IMR-90 (cell line): Measurements from ENCODE around the gene PPAT. TPM values are rescaled to one million over a fixed set of nuclear protein-coding genes. Genes with fewer than 3 reads are reported as not detected.

ENCODE experiments used
- ATAC-seq: fragments of 200-7000 bp; cut with Tn5 transposase; 2 replicates; pipeline ENCODE4 v1.9.1; 2020; ENCODE audit warnings: low read depth, mild to moderate bottlenecking, moderate library complexity
- BruUV-seq: library from RNA; stranded (reverse); fragments of 400-500 nt; replicated peaks from 2 replicates; lab custom pipeline; 2021; lab: Mats Ljungman, UMichigan
- CTCF ChIA-PET: fragments of 300-600 bp; formaldehyde crosslinking; extraction: SDS; loops from one replicate; lab custom pipeline; 2021; ENCODE audit warnings: antibody characterized with exemption; lab: Yijun Ruan, JAX
- POLR2A ChIA-PET: fragments of 300-600 bp; sonication (Branson Sonifier 250); formaldehyde crosslinking; loops from one replicate; lab custom pipeline; 2022; ENCODE audit warnings: antibody characterized with exemption; ENCODE audit not compliant: unreplicated experiment; lab: Charles Lee
- DNase-seq: peaks from one replicate; pipeline ENCODE4 v3.0.0; 2013
- H2AFZ ChIP-seq: replicated peaks from 2 replicates; pipeline ENCODE3; 2013; ENCODE audit warnings: low read length, mild to moderate bottlenecking; ENCODE audit not compliant: poor library complexity
- H2AK5ac ChIP-seq: 2 replicates; pipeline ENCODE4 v1.6.1; 2013; ENCODE audit warnings: low read depth, low read length, inconsistent platforms
- H2AK9ac ChIP-seq: replicated peaks from 2 replicates; pipeline ENCODE3; 2013; ENCODE audit warnings: mild to moderate bottlenecking, low read depth, low read length, moderate library complexity; ENCODE audit not compliant: poor library complexity
- H2BK120ac ChIP-seq: 2 replicates; pipeline ENCODE4 v1.6.1; 2013; ENCODE audit warnings: low read depth, low read length, inconsistent platforms
- H2BK15ac ChIP-seq: 3 replicates; pipeline ENCODE4 v1.6.1; 2013; ENCODE audit warnings: low read depth, low read length, inconsistent platforms
- H2BK20ac ChIP-seq: 2 replicates; pipeline ENCODE4 v1.6.1; 2013; ENCODE audit warnings: low read depth, mild to moderate bottlenecking, inconsistent platforms, low read length, moderate library complexity
- H2BK5ac ChIP-seq: 2 replicates; pipeline ENCODE4 v1.6.1; 2013; ENCODE audit warnings: mild to moderate bottlenecking, low read depth, low read length, inconsistent platforms; ENCODE audit not compliant: poor library complexity, severe bottlenecking
- H3K14ac ChIP-seq: replicated peaks from 2 replicates; pipeline ENCODE4 v1.6.1; 2013; ENCODE audit warnings: low read depth, low read length, inconsistent platforms
- H3K18ac ChIP-seq: 2 replicates; pipeline ENCODE4 v1.6.1; 2013; ENCODE audit warnings: low read depth, low read length, control low read depth
- H3K23ac ChIP-seq: 2 replicates; pipeline ENCODE4 v1.6.1; 2013; ENCODE audit warnings: low read depth, low read length, inconsistent platforms
- H3K27ac ChIP-seq: 2 replicates; pipeline ENCODE4 v1.5.1; 2013; ENCODE audit warnings: mild to moderate bottlenecking, control low read depth, low read length; ENCODE audit not compliant: insufficient read depth
- H3K27me3 ChIP-seq: 2 replicates; pipeline ENCODE4 v1.6.1; 2013; ENCODE audit warnings: low read length; ENCODE audit not compliant: control insufficient read depth, insufficient read depth
- H3K36me3 ChIP-seq: 2 replicates; pipeline ENCODE4 v1.6.1; 2013; ENCODE audit warnings: low read length, mixed read lengths; ENCODE audit not compliant: control insufficient read depth, insufficient read depth
- H3K4ac ChIP-seq: 2 replicates; pipeline ENCODE4 v1.6.1; 2013; ENCODE audit warnings: low read depth, low read length, inconsistent platforms
- H3K4me1 ChIP-seq: 2 replicates; pipeline ENCODE4 v1.6.1; 2013; ENCODE audit warnings: low read length, mixed read lengths; ENCODE audit not compliant: control insufficient read depth, insufficient read depth
- H3K4me2 ChIP-seq: 2 replicates; pipeline ENCODE4 v1.6.1; 2013; ENCODE audit warnings: low read depth, mild to moderate bottlenecking, control low read depth, low read length, moderate library complexity
- H3K4me3 ChIP-seq: 2 replicates; pipeline ENCODE4 v1.5.1; 2013; ENCODE audit warnings: low read depth, mild to moderate bottlenecking, control low read depth, low read length, moderate library complexity; ENCODE audit not compliant: insufficient read depth
- H3K56ac ChIP-seq: 2 replicates; pipeline ENCODE4 v1.6.1; 2013; ENCODE audit warnings: low read length, inconsistent platforms; ENCODE audit not compliant: insufficient read depth; ENCODE audit errors: extremely low read depth
- H3K79me1 ChIP-seq, 2 experiments: 2 replicates each; pipeline ENCODE4 v1.6.1; 2013; ENCODE audit warnings: low read length in 2 of 2, inconsistent platforms in 1 of 2, low read depth in 1 of 2
- H3K9ac ChIP-seq: 2 replicates; pipeline ENCODE4 v1.6.1; 2013; ENCODE audit warnings: low read depth, low read length, control low read depth
- H3K9me1 ChIP-seq: 2 replicates; pipeline ENCODE4 v1.6.1; 2013; ENCODE audit warnings: low read length, inconsistent platforms; ENCODE audit not compliant: insufficient read depth
- H3K9me3 ChIP-seq: 2 replicates; pipeline ENCODE4 v1.6.1; 2013; ENCODE audit warnings: low read length; ENCODE audit not compliant: control insufficient read depth, insufficient read depth
- H4K20me1 ChIP-seq: 2 replicates; pipeline ENCODE4 v1.6.1; 2013; ENCODE audit warnings: low read length, inconsistent platforms; ENCODE audit not compliant: insufficient read depth
- H4K5ac ChIP-seq: 2 replicates; pipeline ENCODE4 v1.6.1; 2013; ENCODE audit warnings: mild to moderate bottlenecking, low read depth, low read length, control low read depth
- H4K8ac ChIP-seq, 2 experiments: 2 replicates each; pipeline ENCODE4 v1.6.1; 2013; ENCODE audit warnings: low read depth in 2 of 2, low read length in 2 of 2, control low read depth in 1 of 2, inconsistent platforms in 1 of 2
- H4K91ac ChIP-seq: 2 replicates; pipeline ENCODE4 v1.6.1; 2013; ENCODE audit warnings: low read depth, low read length, inconsistent platforms; ENCODE audit not compliant: insufficient read depth
- CTCF ChIP-seq: conservative IDR thresholded peaks from 2 replicates; pipeline ENCODE4 v1.5.1; 2012; ENCODE audit warnings: mild to moderate bottlenecking, low read depth, low read length, improper control_type of control experiment
- MAZ ChIP-seq: IDR thresholded peaks from 2 replicates; pipeline ENCODE4 v1.6.1; 2012; ENCODE audit warnings: low read depth, mild to moderate bottlenecking, low read length, improper control_type of control experiment, moderate library complexity, borderline replicate concordance
- NFE2L2 ChIP-seq: fragments of 150-350 bp; IDR thresholded peaks from 2 replicates; pipeline ENCODE4 v1.6.1; 2016; ENCODE audit warnings: low read depth, mild to moderate bottlenecking, low read length
- RAD21 ChIP-seq: IDR thresholded peaks from 2 replicates; pipeline ENCODE4 v1.6.1; 2012; ENCODE audit warnings: low read length, improper control_type of control experiment
- RCOR1 ChIP-seq: IDR thresholded peaks from 2 replicates; pipeline ENCODE4 v1.6.1; 2012; ENCODE audit warnings: mild to moderate bottlenecking, low read length, improper control_type of control experiment; ENCODE audit not compliant: insufficient replicate concordance
- RFX5 ChIP-seq: IDR thresholded peaks from 2 replicates; pipeline ENCODE4 v1.8.0; 2012; ENCODE audit warnings: low read depth, mild to moderate bottlenecking, low read length, moderate library complexity
- SMC3 ChIP-seq: fragments of 150-350 bp; IDR thresholded peaks from 2 replicates; pipeline ENCODE4 v1.6.1; 2016; ENCODE audit warnings: low read depth, mild to moderate bottlenecking, antibody characterized with exemption, low read length, moderate library complexity
- WGBS, 2 experiments: methylation state at CpG; one replicate each; pipeline versions ENCODE4 v1.1.5 to v1.1.7; 2013; ENCODE audit warnings: missing lambda C conversion rate in 2 of 2; ENCODE audit not compliant: insufficient read length in 1 of 2; ENCODE audit errors: extremely low coverage in 2 of 2; 5-methylcytosine and 5-hydroxymethylcytosine counted together
- dilution Hi-C: fragments of 300-500 bp; cut with HindIII; formaldehyde crosslinking; loops from one replicate; pipeline ENCODE4 v1.14.3; 2018; ENCODE audit warnings: low sequenced_read_pairs; ENCODE audit not compliant: unreplicated experiment
- in situ Hi-C: fragments of 300-500 bp; cut with MboI; formaldehyde crosslinking; loops from 3 replicates; pipeline ENCODE4 v1.14.3; 2019; ENCODE audit warnings: low sequenced_read_pairs, inconsistent platforms, mixed read lengths
- intact Hi-C: fragments of 100-400 bp; cut with micrococcal nuclease; formaldehyde crosslinking; loops from 2 replicates; pipeline ENCODE4 v1.10.0; 2022
- polyA plus RNA-seq, 3 experiments: library from polyadenylated mRNA; depleted of rRNA; stranded (reverse); fragments of >200 nt; gene quantifications; 2 replicates each; pipeline ENCODE4 v1.2.3, GENCODE V29; 2012; ENCODE audit warnings: low replicate concordance in 1 of 3
- total RNA-seq: library from RNA; depleted of rRNA; stranded (reverse); fragments of >200 nt; gene quantifications from 2 replicates; pipeline ENCODE4 v1.2.3, GENCODE V29; 2012

PPAT gene
- total and polyA plus RNA-seq, 2 of the 4 experiments (the other 2 are of a cell fraction), result 7.0 to 21.1 TPM

GRCh38 chr4:56427179-56427578 lies 8.2 kb downstream of the PPAT start:
- Histone ChIP-seq H2AFZ (no peak overlapping the region), H3K23ac (no peak overlapping the region), H3K4ac (no peak overlapping the region), H3K36me3 (no peaks in the 10 kb centered on the region), H3K4me3 (no peak overlapping the region), H4K20me1 (no peaks in the 10 kb centered on the region; the same call in none of the 2 replicates), H3K9me1 (no peaks in the 10 kb centered on the region), H3K18ac (no peak overlapping the region), H3K9ac (no peak overlapping the region), H2BK20ac (no peak overlapping the region), H3K27me3 (no peaks in the 10 kb centered on the region), H2BK120ac (no peak overlapping the region), H4K91ac (no peak overlapping the region), H2BK15ac (no peak overlapping the region), H3K14ac (no peak overlapping the region), H3K56ac (no peak overlapping the region), H3K79me1 (peaks cover 9 to 24% of the 10 kb centered on the region in 2 experiments; a peak in 3 of 4 replicates), H2AK9ac (no peak overlapping the region), H3K27ac (no peak overlapping the region), H4K8ac (no peak overlapping the region), H3K4me1 (no peaks in the 10 kb centered on the region), H3K4me2 (no peak overlapping the region), H2AK5ac (no peak overlapping the region), H2BK5ac (no peak overlapping the region), H4K5ac (no peak overlapping the region), H3K9me3 (no peaks in the 10 kb centered on the region)
- dilution Hi-C loops (no loop called here), intact Hi-C loops (no loop called here), in situ Hi-C loops (no loop called here)
- TF ChIP-seq NFE2L2 (no peak), SMC3 (no peak), RFX5 (no peak), MAZ (no peak), RAD21 (no peak), RCOR1 (no peak), CTCF (no peak)
- WGBS, 2 experiments, result no CpG with 5 or more reads among the region's 1 CpG
- ChIA-PET POLR2A (interaction anchor here (0.7 kb wide), 1 partner anchor 8 kb away, joined by 3 read pairs; the partner anchor contains the start of gene PPAT), CTCF (interaction anchor here (0.7 kb wide), 1 partner anchor 17 kb away, joined by 3 read pairs; no protein-coding TSS in a partner anchor)
- ATAC-seq (no peak), DNase-seq (no peak)
- no TSS peak for BruUV-seq
